ENCODE results near the gene NONO. TPM values are rescaled to one million over a fixed set of nuclear protein-coding genes. Genes with fewer than 3 reads are reported as not detected.

Gene NONO
- total and polyA plus RNA-seq, 7 donors, result 79.8 to 214 (median 170) TPM

GRCh38 chrX:71285929-71286328 lies 2.5 kb downstream of the NONO start:
- intact Hi-C loops (cut with DNase I), result loop anchor here (2.0 kb wide), 2 partner anchors 31 to 79 kb away; partner anchors contain the start of gene ZMYM3
- H3K4me1 ChIP-seq, result peaks cover 0 to 29% (median 11%) of the 10 kb centered on the region in 4 donors
- DNase-seq, result no peak

GRCh38 chrX:71291381-71291780 lies 7.9 kb downstream of the NONO start:
- Histone ChIP-seq H3K4me1 (peaks cover 0 to 10% (median 6%) of the 10 kb centered on the region in 4 donors), H3K27ac (no peak overlapping the region), H3K9me3 (no peaks in the 10 kb centered on the region), H3K4me3 (no peak overlapping the region), H3K36me3 (peaks cover 9 to 59% (median 22%) of the 10 kb centered on the region in 4 donors), H3K27me3 (no peaks in the 10 kb centered on the region)
- DNase-seq, result no peak
- 67 to 82% methylated on average over 6 of the region's 6 CpGs for WGBS, 2 donors
- no peak for TF ChIP-seq CTCF (IDR thresholded peaks at IDR 0.05)
- TF ChIP-seq EP300 (IDR thresholded peaks at IDR 0.05), result no peak
- TF ChIP-seq POLR2A (IDR thresholded peaks at IDR 0.05), result no peak
- TF ChIP-seq POLR2AphosphoS5 (IDR thresholded peaks at IDR 0.05), result no peak
- intact Hi-C loops (cut with DNase I), result no loop called here

More at GRCh38 chrX:71285929-71286328, 2.5 kb downstream of the NONO start:
- H3K36me3 ChIP-seq, result peaks cover 0 to 6% (median 0%) of the 10 kb centered on the region in 4 donors
- H3K9me3 ChIP-seq, result no peaks in the 10 kb centered on the region
- H3K27me3 ChIP-seq, result no peaks in the 10 kb centered on the region
- H3K4me3 ChIP-seq, result no peak overlapping the region
- peak overlapping the region in 1 of 4 donors; percentile 23 for H3K27ac ChIP-seq
- TF ChIP-seq POLR2AphosphoS5 (IDR thresholded peaks at IDR 0.05) (no peak), POLR2A (IDR thresholded peaks at IDR 0.05) (no peak), EP300 (IDR thresholded peaks at IDR 0.05) (no peak), CTCF (IDR thresholded peaks at IDR 0.05) (no peak)

GRCh38 chrX:71292669-71293365 lies 9.4 kb downstream of the NONO start:
- peak overlapping the region in 1 of 4 donors; percentile 27 for H3K27ac ChIP-seq
- TF ChIP-seq POLR2A (IDR thresholded peaks at IDR 0.05) (no peak), EP300 (IDR thresholded peaks at IDR 0.05) (no peak), POLR2AphosphoS5 (IDR thresholded peaks at IDR 0.05) (no peak), CTCF (IDR thresholded peaks at IDR 0.05) (no peak)
- 89 to 93% methylated on average over 7 of the region's 7 CpGs for WGBS, 2 donors
- H3K27me3 ChIP-seq, result no peaks in the 10 kb centered on the region
- no peaks in the 10 kb centered on the region for H3K9me3 ChIP-seq
- peaks cover 9 to 73% (median 31%) of the 10 kb centered on the region in 4 donors for H3K36me3 ChIP-seq
- no peak overlapping the region for H3K4me3 ChIP-seq
- peaks cover 0 to 4% (median 0%) of the 10 kb centered on the region in 4 donors for H3K4me1 ChIP-seq
- intact Hi-C loops (cut with DNase I), result no loop called here
- no peak for DNase-seq

- peaks cover 0 to 5% (median 0%) of the 10 kb centered on the region in 4 donors for H3K4me1 ChIP-seq
- intact Hi-C loops (cut with DNase I), result no loop called here
- peaks cover 9 to 88% (median 44%) of the 10 kb centered on the region in 4 donors for H3K36me3 ChIP-seq
- 97 to 98% methylated on average over 6 of the region's 6 CpGs for WGBS, 2 donors
- no peaks in the 10 kb centered on the region for H3K9me3 ChIP-seq
- no peak overlapping the region for H3K27ac ChIP-seq
- no peak overlapping the region for H3K4me3 ChIP-seq
- H3K27me3 ChIP-seq, result no peaks in the 10 kb centered on the region
- DNase-seq, result no peak
- no peak for TF ChIP-seq CTCF (IDR thresholded peaks at IDR 0.05)
- no peak for TF ChIP-seq EP300 (IDR thresholded peaks at IDR 0.05)
- TF ChIP-seq POLR2AphosphoS5 (IDR thresholded peaks at IDR 0.05), result no peak
- TF ChIP-seq POLR2A (IDR thresholded peaks at IDR 0.05), result no peak
These were observed 13.4 kb downstream of the NONO start for GRCh38 chrX:71296806-71297205.
